ENCODE results near the gene TIMMDC1. TPM values are rescaled to one million over a fixed set of nuclear protein-coding genes. Genes with fewer than 3 reads are reported as not detected.

TIMMDC1 gene
- polyA plus RNA-seq, 1 experiment: 52.0 TPM

DNA sequence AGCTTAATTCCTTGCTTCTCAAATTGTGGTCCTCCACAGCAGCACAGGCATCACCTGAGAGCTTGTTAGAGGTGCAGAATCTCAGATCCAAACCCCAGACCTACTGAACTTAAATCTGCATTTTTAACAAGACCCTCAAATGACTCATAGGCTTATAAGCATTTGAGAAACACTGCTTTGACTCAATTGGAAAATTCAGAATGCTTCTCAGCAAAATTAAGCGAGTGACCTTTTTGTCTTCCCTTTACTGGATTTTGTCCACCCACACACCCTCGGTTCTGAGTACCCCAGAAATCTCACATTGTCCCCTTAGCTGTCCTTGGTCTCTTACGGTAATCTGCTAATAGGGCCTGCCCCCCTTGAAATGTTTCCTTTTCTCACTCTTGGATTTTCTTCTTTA lies 43.2 kb downstream of the TIMMDC1 start:
- TF ChIP-seq CTCF (IDR thresholded peaks at IDR 0.05; ENCODE audit: insufficient read depth, low read depth, low read length): no peak
- peaks cover 1% of the 10 kb centered on the region; the same call in 1 of the 2 replicates for H3K27me3 ChIP-seq (ENCODE audit: control insufficient read depth, insufficient read depth, low read length)
- no peak for DNase-seq (ENCODE audit: low read depth)
- CTCF ChIA-PET: interaction anchor here (0.6 kb wide), 1 partner anchor 23 kb away, joined by 3 read pairs; no protein-coding TSS in a partner anchor
- POLR2A ChIA-PET: no interaction called here
- no peak overlapping the region for H3K4me3 ChIP-seq (ENCODE audit: low read depth, low read length)
- H3K36me3 ChIP-seq (ENCODE audit: control insufficient read depth, insufficient read depth, low read length): no peaks in the 10 kb centered on the region

DNA sequence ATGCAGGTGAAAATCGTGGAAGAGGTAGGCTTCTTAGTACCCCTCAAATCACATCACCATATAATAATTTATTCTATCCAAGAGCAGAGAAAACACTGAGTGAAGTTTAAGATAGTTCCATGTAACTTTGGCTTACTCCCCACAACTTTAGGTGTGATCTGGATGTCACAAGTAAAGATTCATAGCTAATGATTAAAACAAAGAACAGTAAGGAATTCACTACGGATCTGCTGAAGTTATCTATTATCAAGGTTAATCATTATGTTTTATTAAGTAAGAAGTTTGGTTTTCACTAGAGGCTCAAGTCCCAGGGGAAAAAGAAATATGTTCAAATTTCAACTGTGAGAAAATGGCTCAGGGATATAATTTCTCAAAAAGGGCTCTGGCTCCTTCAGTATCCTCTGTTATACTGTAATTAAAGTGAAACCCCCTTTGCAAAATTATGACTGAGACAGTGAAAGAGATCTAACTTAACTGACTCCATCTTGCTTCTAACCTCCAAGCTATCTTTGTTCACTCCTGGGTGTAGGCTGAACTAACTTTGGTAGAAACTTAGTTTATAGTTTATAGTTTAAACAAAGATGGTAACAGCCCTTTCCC lies 43.9 kb downstream of the TIMMDC1 start:
- no peak overlapping the region for H3K4me3 ChIP-seq (ENCODE audit: low read depth, low read length)
- H3K27me3 ChIP-seq (ENCODE audit: control insufficient read depth, insufficient read depth, low read length): peaks cover 1% of the 10 kb centered on the region; the same call in 1 of the 2 replicates
- no peaks in the 10 kb centered on the region for H3K36me3 ChIP-seq (ENCODE audit: control insufficient read depth, insufficient read depth, low read length)
- ChIA-PET POLR2A (no interaction called here), CTCF (no interaction called here)
- TF ChIP-seq CTCF (IDR thresholded peaks at IDR 0.05; ENCODE audit: insufficient read depth, low read depth, low read length): no peak
- no peak for DNase-seq (ENCODE audit: low read depth)

GRCh38 chr3:119543147-119543546 lies 44.8 kb downstream of the TIMMDC1 start:
- POLR2A ChIA-PET: no interaction called here

GRCh38 chr3:119547227-119547626 lies 48.9 kb downstream of the TIMMDC1 start:
- no peaks in the 10 kb centered on the region for H3K36me3 ChIP-seq (ENCODE audit: control insufficient read depth, insufficient read depth, low read length)
- ChIA-PET POLR2A (no interaction called here), CTCF (no interaction called here)
- no peak for DNase-seq (ENCODE audit: low read depth)
- no peak for TF ChIP-seq CTCF (IDR thresholded peaks at IDR 0.05; ENCODE audit: insufficient read depth, low read depth, low read length)
- H3K4me3 ChIP-seq (ENCODE audit: low read depth, low read length): no peak overlapping the region
- no peaks in the 10 kb centered on the region for H3K27me3 ChIP-seq (ENCODE audit: control insufficient read depth, insufficient read depth, low read length)

More at GRCh38 chr3:119543147-119543546, 44.8 kb downstream of the TIMMDC1 start:
- H3K36me3 ChIP-seq (ENCODE audit: control insufficient read depth, insufficient read depth, low read length): no peaks in the 10 kb centered on the region
- DNase-seq (ENCODE audit: low read depth): no peak
- H3K4me3 ChIP-seq (ENCODE audit: low read depth, low read length): no peak overlapping the region
- H3K27me3 ChIP-seq (ENCODE audit: control insufficient read depth, insufficient read depth, low read length): peaks cover 1% of the 10 kb centered on the region; the same call in 1 of the 2 replicates
- CTCF ChIA-PET: no interaction called here
- TF ChIP-seq CTCF (IDR thresholded peaks at IDR 0.05; ENCODE audit: insufficient read depth, low read depth, low read length): peak; percentile 18; the same call in 1 of the 2 replicates

DNA sequence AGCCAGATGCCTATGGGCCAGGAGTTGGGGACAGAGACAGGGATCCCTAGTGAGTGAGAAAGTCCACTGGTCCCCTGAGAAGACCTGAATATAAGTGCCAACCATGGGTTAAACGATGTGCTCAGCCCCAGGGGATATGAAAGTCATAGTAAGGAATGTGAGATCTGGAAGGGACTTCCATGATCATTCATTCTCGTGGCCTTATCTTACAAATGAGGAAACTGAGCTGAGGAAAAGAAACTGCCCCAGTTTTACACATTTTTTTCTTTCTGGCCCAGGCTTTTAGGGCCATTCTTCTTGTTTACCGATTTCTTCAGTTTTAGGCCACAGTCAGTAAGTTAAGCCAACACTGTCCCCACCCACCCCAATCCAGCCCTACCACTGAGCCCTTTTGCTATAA lies 50.0 kb downstream of the TIMMDC1 start:
- POLR2A ChIA-PET: no interaction called here
- TF ChIP-seq CTCF (IDR thresholded peaks at IDR 0.05; ENCODE audit: insufficient read depth, low read depth, low read length): no peak
- no peaks in the 10 kb centered on the region for H3K36me3 ChIP-seq (ENCODE audit: control insufficient read depth, insufficient read depth, low read length)
- no peak overlapping the region for H3K4me3 ChIP-seq (ENCODE audit: low read depth, low read length)
- no peaks in the 10 kb centered on the region for H3K27me3 ChIP-seq (ENCODE audit: control insufficient read depth, insufficient read depth, low read length)
- CTCF ChIA-PET: no interaction called here
- no peak for DNase-seq (ENCODE audit: low read depth)
